Transverse colon (tissue), 4 donors: Measurements from ENCODE around the gene CHD2. TPM values are rescaled to one million over a fixed set of nuclear protein-coding genes. Genes with fewer than 3 reads are reported as not detected.

Experiments
- DNase-seq: peaks from one replicate; pipeline ENCODE4 v3.0.0-alpha.2; 2019
- H3K27ac ChIP-seq, 4 donors: fragments of 200-600 bp; sonication (generic); 2 replicates each; pipeline ENCODE4 v1.5.1; 2016 to 2018; ENCODE audit warnings: inconsistent platforms in 4 of 4
- H3K27me3 ChIP-seq: fragments of 200-600 bp; sonication (generic); 2 replicates; pipeline ENCODE4 v1.5.1; 2017; ENCODE audit warnings: inconsistent platforms
- H3K36me3 ChIP-seq, 4 donors: fragments of 200-600 bp; sonication (generic); 2 replicates each; pipeline ENCODE4 v1.5.1; 2017 to 2019; ENCODE audit warnings: inconsistent platforms in 4 of 4
- H3K4me1 ChIP-seq, 4 donors: fragments of 200-600 bp; sonication (generic); 2 replicates each; pipeline ENCODE4 v1.5.1; 2017 to 2020; ENCODE audit warnings: inconsistent platforms in 4 of 4
- H3K4me3 ChIP-seq, 4 donors: fragments of 200-600 bp; sonication (generic); 1 replicate in 1 of 4; 2 replicates in 3 of 4; pipeline versions ENCODE4 v1.5.1 to v1.6.1; 2017 to 2019; ENCODE audit warnings: inconsistent platforms in 4 of 4
- H3K9me3 ChIP-seq, 2 donors: fragments of 200-600 bp; sonication (generic); 2 replicates each; pipeline ENCODE4 v1.5.1; 2017 to 2019; ENCODE audit warnings: inconsistent platforms in 2 of 2
- EP300 ChIP-seq: sonication (generic); formaldehyde crosslinking; IDR thresholded peaks from one replicate; pipeline ENCODE4 v1.6.1; 2017; ENCODE audit warnings: antibody characterized with exemption, low read depth
- POLR2A ChIP-seq: fragments of 450-650 bp; IDR thresholded peaks from one replicate; pipeline ENCODE4 v1.6.1; 2016; ENCODE audit warnings: antibody characterized with exemption, mild to moderate bottlenecking, moderate library complexity
- POLR2AphosphoS5 ChIP-seq, 3 donors: sonication (generic); formaldehyde crosslinking; IDR thresholded peaks; one replicate each; pipeline ENCODE4 v1.6.1; 2016; ENCODE audit warnings: antibody characterized with exemption in 3 of 3
- WGBS, 2 donors: methylation state at CpG; one replicate each; pipeline ENCODE4 v1.1.5; 2018; ENCODE audit warnings: low coverage in 1 of 2; 5-methylcytosine and 5-hydroxymethylcytosine counted together
- in situ Hi-C, 4 donors: fragments of 200-750 bp; cut with MboI; loops; one replicate each; pipeline versions ENCODE4 v1.15.0 to v1.15.1; 2017; ENCODE audit warnings: low sequenced_read_pairs in 3 of 4, low pct_ligation_motif_present in 1 of 4, low pct_unique_long_range_greater_than_20kb in 1 of 4
- intact Hi-C: fragments of 100-400 bp; cut with DNase I; formaldehyde crosslinking; loops from one replicate; pipeline ENCODE4 v1.15.1; 2023; ENCODE audit warnings: low total_unique reads
- total RNA-seq, 4 donors: library from RNA; depleted of rRNA; stranded (reverse); fragments of >200 nt; gene quantifications; one replicate each; pipeline ENCODE4 v1.1.0, GENCODE V29; 2016
- TF ChIP-seq, protein P1 (sequence below), 5 experiments: fragments of 200-600 bp in 3 of 5; fragments of 450-650 bp in 2 of 5; sonication (generic) in 3 of 5; IDR thresholded peaks; 1 replicate in 2 of 5; 2 replicates in 3 of 5; pipeline ENCODE4 v1.5.1; 2016 to 2017; ENCODE audit warnings: antibody characterized with exemption in 5 of 5, inconsistent platforms in 3 of 5, mild to moderate bottlenecking in 2 of 5, moderate library complexity in 1 of 5

CHD2 gene
- total RNA-seq, 4 donors from 2014 or later, result 90.5 to 190 (median 138) TPM

DNA sequence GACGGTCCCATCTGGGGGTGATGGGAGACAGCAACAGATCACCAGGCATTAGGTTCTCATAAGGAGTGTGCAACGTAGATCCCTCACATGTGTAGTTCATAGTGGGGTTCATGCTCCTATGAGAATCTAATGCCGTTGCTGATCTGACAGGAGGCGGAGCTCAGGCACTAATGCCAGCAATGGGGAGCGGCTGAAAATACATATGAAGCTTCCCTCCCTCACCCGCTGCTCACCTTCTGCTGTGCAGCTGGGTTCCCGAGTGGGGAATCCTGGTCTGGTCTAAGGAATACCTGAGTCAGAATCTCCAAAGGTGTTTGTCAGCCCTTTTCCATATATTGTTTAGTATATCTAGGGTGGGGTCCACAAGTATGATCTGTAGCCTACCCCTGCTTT lies 52.3 kb downstream of the CHD2 start:
- H3K36me3 ChIP-seq, result peaks cover 12 to 95% (median 49%) of the 10 kb centered on the region in 4 donors
- TF ChIP-seq POLR2AphosphoS5 (IDR thresholded peaks at IDR 0.05) (no peak), POLR2A (no peak), EP300 (no peak)
- TF ChIP-seq, protein P1, sequence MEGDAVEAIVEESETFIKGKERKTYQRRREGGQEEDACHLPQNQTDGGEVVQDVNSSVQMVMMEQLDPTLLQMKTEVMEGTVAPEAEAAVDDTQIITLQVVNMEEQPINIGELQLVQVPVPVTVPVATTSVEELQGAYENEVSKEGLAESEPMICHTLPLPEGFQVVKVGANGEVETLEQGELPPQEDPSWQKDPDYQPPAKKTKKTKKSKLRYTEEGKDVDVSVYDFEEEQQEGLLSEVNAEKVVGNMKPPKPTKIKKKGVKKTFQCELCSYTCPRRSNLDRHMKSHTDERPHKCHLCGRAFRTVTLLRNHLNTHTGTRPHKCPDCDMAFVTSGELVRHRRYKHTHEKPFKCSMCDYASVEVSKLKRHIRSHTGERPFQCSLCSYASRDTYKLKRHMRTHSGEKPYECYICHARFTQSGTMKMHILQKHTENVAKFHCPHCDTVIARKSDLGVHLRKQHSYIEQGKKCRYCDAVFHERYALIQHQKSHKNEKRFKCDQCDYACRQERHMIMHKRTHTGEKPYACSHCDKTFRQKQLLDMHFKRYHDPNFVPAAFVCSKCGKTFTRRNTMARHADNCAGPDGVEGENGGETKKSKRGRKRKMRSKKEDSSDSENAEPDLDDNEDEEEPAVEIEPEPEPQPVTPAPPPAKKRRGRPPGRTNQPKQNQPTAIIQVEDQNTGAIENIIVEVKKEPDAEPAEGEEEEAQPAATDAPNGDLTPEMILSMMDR (IDR thresholded peaks at IDR 0.05), result no peak
- DNase-seq, result no peak
- in situ Hi-C loops (no loop called here), intact Hi-C loops (no loop called here)
- 97% methylated on average over 7 of the region's 7 CpGs; no CpG with 5 or more reads in 1 of the 2 donors for WGBS, 2 donors
- peaks cover 16 to 21% of the 10 kb centered on the region in 2 donors for H3K9me3 ChIP-seq
- no peak overlapping the region for H3K27ac ChIP-seq
- no peak overlapping the region for H3K4me3 ChIP-seq
- H3K27me3 ChIP-seq, result no peaks in the 10 kb centered on the region
- H3K4me1 ChIP-seq, result no peaks in the 10 kb centered on the region

DNA sequence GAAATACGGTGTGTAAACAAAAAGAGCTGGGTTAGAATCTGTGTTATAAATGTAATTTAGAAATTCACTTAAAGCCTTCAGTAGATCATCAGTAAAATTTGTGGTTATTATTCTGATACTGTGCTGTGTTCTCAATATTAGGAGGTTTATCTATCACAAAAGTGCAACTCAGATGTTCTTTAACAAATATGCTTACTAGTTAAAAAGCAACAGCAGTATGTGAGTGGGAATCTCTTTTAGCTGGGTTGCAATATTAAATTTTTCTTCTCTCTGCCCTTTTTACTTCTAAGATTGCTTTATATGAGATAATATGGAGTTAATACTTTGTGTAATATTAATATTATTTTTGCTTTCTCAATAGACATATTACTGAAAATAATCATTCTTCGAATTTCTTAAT lies 53.4 kb downstream of the CHD2 start:
- no peaks in the 10 kb centered on the region for H3K4me1 ChIP-seq
- WGBS, 2 donors, result 88 to 97% methylated on average over 2 of the region's 2 CpGs
- peaks cover 15 to 17% of the 10 kb centered on the region in 2 donors for H3K9me3 ChIP-seq
- peaks cover 10 to 94% (median 49%) of the 10 kb centered on the region in 4 donors for H3K36me3 ChIP-seq
- H3K4me3 ChIP-seq, result no peak overlapping the region
- no peak overlapping the region for H3K27ac ChIP-seq
- DNase-seq, result no peak
- in situ Hi-C loops (no loop called here), intact Hi-C loops (no loop called here)
- TF ChIP-seq POLR2A (no peak), POLR2AphosphoS5 (IDR thresholded peaks at IDR 0.05) (no peak), EP300 (no peak)
- TF ChIP-seq, protein P1 (IDR thresholded peaks at IDR 0.05), result no peak
- H3K27me3 ChIP-seq, result no peaks in the 10 kb centered on the region

DNA sequence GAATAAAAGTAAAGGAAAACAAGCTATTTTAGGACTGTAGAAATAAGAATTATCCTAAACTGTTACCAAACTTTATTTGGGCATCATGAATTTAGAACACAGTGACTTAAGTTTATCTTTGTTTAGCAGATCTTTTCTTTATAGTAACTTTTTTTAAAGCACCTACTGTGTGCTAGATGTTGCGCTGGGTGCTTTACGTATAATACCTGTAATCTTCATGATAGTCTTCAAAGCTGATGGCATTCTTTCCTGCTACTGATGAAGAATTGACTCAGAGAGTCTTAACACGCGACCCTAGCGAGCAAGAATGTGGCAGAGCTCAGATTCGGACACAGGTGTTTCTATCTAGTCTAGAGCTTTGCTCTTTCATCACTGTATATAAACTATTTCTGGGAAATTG lies 53.9 kb downstream of the CHD2 start:
- in situ Hi-C loops, result no loop called here
- intact Hi-C loops, result no loop called here
- Histone ChIP-seq H3K4me3 (no peak overlapping the region), H3K27ac (no peak overlapping the region), H3K4me1 (no peaks in the 10 kb centered on the region), H3K9me3 (peaks cover 12 to 13% of the 10 kb centered on the region in 2 donors), H3K27me3 (no peaks in the 10 kb centered on the region), H3K36me3 (peaks cover 7 to 89% (median 49%) of the 10 kb centered on the region in 4 donors)
- TF ChIP-seq POLR2A (no peak), POLR2AphosphoS5 (IDR thresholded peaks at IDR 0.05) (no peak), EP300 (no peak)
- TF ChIP-seq, protein P1 (IDR thresholded peaks at IDR 0.05), result no peak
- 94 to 99% methylated on average over 2 to 6 of the region's 6 CpGs for WGBS, 2 donors
- DNase-seq, result no peak

DNA sequence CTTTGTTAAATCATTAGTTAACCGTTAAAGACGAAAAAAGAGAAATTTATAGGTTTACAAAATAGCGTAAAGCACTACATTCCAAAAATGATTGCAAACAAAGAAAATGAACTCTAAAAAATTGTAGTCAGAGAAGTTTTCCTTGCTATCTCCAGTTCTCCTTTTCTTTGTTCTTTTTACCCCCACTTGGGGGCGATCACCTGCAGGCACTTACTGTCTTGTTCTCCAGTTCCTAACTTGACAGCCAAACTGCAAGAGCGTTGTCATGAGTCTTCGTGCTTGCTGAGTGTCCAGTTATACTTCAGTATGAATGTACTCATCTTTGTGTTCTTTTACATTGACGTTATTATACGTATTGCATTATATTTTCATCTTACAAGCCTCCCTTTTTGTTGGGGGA lies 54.5 kb downstream of the CHD2 start:
- no peak overlapping the region for H3K4me3 ChIP-seq
- in situ Hi-C loops, result no loop called here
- no peak for DNase-seq
- no peaks in the 10 kb centered on the region for H3K27me3 ChIP-seq
- H3K4me1 ChIP-seq, result no peaks in the 10 kb centered on the region
- peaks cover 6 to 7% of the 10 kb centered on the region in 2 donors for H3K9me3 ChIP-seq
- H3K27ac ChIP-seq, result no peak overlapping the region
- intact Hi-C loops, result no loop called here
- H3K36me3 ChIP-seq, result peaks cover 3 to 87% (median 48%) of the 10 kb centered on the region in 4 donors
- 94 to 97% methylated on average over 8 of the region's 8 CpGs for WGBS, 2 donors
- no peak for TF ChIP-seq POLR2AphosphoS5 (IDR thresholded peaks at IDR 0.05)
- TF ChIP-seq, protein P1 (IDR thresholded peaks at IDR 0.05), result peak in 2 of 5 experiments; percentile 13 to 19
